NCI-H345 (cell line): ENCODE data around the gene ANAPC7.
"Not testable (repeated sequence)": the region's sequence is repeated elsewhere in the genome, so short reads cannot be mapped to it uniquely, and the experiment has no call there.

Source experiments
- DNase-seq: peaks from one replicate; lab custom pipeline; 2025; lab: John Stamatoyannopoulos, UW

Gene ANAPC7

DNA sequence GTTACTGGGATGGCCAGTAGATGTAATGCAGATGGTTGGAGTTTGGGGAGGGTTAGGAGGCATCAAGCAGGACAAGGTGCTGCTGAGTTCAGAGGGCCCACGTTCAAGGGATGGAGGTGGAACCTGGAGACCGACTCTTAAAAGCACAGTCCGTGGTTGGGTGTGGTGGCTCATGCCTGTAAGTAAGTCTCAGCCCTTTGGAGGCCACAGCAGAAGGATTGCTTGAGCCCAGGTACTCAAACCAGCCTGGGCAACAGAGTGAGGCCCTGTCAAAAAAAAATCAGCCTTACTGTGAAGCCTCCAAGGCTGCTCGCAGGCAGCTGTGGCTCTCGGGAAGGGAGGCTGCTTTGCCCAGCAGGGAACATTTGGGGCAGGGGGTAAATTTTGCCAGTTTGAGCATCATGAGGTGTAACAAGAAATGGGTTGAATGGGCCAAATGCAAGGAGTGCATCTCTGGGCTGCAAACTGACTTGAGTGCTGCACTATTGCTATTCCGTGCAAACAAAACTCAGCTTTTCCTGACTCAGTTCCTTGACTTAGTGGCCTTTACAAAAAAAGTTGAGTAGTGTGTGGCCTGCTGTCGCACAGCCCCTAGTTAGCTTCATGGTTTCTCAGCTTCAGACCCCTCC is 55.0 kb downstream of the ANAPC7 start:
- no peak for DNase-seq

DNA sequence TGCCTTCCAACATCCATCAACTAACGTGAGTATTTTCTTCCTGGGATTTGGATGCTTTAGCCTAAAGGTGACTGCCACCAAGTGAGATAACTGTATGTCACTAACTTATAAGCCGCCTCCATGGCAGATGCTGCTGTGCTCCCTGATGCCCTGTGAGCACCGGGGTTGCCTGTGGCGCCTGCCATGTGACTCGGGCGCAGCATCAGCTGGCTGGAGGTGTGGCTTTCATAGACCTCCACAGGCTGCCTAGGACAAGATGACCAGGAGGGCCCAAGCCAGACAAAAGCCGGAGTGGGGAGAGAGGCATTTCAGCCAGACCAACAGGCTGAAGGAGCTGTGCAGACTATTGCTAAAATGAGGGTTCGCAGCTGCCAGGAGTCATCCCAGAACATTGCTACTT is 55.7 kb downstream of the ANAPC7 start:
- no peak for DNase-seq

DNA sequence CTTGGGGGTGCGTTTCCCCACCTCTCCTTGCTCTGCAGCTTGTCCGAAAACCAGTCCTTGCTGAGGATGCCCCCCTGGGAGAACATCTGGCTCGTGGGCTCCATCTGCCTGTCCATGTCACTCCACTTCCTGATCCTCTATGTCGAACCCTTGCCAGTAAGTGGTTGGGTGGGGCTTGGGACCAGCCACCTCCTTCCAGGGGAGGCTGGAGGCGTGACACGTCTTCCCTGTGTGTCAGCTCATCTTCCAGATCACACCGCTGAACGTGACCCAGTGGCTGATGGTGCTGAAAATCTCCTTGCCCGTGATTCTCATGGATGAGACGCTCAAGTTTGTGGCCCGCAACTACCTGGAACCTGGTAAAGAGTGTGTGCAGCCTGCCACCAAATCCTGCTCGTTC is 57.5 kb downstream of the ANAPC7 start:
- DNase-seq, result no peak

DNA sequence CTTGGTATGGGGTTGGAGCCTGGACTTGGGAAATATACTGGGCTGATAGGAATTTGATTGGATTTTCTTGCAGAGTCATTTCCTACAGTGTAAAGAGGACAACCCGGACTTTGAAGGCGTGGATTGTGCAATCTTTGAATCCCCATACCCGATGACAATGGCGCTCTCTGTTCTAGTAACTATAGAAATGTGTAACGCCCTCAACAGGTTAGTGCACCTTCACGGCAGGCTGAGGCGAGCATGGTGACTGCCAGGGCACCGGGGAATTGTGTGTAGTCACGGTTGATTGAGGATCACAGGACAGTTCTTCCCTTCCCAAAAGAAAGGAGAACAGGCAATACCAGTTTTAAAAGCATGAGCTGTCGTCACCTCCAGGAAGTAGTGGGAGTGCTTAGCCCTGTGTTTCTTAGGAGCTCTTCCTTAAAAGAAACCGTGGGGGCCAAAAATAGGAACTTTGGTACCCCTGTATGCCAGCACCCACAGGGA is 58.3 kb downstream of the ANAPC7 start:
- no peak for DNase-seq

DNA sequence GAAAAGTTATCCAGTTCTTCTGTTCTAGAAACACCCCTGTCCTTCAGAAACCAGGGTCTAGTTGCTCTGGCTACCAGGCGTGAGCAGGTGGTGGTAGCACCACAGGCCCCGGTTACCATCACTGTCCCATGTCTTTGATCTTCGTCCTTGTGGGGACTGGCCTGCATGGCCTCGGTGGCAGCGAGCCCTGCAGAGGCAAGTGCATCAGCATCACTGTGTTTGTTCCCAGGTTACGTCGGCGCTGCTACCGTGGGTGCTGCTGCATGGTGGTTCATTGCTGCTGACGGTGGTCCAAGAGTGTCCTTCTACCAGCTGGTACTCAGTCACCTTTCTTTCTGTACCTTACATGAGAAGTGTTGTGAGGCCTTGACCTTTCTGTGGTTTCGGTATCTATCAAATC is 58.9 kb downstream of the ANAPC7 start:
- no peak for DNase-seq

DNA sequence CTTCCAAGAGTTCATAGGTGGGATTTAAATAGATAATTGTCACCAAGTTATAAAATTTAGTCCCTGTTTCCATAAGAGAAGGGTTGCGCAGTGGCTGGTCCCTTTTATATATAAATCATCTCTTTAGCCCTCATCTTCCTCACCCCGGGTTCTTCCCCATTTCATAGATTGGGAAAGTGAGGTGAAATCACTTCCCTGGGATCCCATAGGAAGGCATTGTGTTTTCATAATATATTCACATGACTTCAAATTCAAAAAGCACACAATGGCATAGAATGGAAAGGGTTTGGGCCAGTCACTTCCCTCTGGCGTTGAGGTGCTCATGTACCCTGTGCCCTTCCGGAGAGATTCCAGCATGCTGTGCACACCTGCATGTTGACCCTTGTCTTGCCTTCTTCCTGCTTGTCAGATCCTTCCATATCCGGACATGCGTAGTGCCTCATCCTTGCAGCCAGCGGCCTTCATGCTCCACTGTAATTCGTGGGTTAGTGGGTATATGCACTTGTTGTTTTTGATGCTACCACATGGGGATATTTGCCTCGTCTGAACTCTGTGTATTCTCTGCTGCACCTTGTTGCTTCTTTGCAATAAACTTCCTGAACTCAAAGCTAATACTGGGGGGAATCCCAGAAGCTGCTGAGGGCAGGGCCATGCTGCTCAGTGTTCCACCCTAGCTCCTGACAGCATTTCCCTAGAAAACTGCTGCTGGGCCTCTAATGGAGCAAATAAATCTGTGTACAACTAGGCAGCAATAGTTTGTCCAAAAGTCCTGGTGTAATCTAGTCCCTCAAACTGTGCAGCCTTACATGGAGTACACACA is 59.6 kb downstream of the ANAPC7 start:
- no peak for DNase-seq

DNA sequence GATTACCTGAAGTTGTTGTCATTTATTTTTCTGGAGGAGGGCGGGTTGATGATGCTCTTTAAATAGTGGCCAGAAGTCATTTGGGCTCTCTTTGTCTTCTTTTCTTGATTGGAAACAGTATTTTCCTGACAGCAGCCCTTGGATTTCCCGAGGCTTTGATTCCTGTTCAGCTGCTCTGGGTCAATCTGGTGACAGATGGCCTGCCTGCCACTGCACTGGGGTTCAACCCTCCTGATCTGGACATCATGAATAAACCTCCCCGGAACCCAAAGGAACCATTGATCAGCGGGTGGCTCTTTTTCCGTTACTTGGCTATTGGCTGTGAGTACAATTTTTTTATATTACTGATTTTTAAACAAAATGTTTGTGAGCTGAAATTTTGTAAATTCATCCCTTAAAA is 60.4 kb downstream of the ANAPC7 start:
- DNase-seq, result no peak

DNA sequence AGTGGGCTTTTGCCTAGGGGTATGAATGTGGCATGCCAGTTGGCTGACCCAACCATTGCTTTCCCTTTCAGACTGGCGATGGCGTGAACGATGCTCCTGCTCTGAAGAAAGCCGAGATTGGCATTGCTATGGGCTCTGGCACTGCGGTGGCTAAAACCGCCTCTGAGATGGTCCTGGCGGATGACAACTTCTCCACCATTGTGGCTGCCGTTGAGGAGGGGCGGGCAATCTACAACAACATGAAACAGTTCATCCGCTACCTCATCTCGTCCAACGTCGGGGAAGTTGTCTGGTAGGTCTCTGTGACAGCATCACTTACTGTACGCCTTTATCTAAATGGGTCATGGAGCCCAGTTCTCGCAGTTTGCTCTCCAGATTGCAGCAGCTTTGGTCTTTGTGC is 61.4 kb downstream of the ANAPC7 start:
- no peak for DNase-seq

DNA sequence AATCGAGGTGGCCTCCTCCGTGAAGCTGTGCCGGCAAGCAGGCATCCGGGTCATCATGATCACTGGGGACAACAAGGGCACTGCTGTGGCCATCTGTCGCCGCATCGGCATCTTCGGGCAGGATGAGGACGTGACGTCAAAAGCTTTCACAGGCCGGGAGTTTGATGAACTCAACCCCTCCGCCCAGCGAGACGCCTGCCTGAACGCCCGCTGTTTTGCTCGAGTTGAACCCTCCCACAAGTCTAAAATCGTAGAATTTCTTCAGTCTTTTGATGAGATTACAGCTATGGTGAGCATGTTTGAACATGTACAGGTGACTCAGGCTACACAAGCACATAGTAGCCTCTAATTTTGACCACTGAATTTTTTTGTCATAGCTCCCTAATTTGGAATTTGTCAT is 62.8 kb downstream of the ANAPC7 start:
- no peak for DNase-seq

DNA sequence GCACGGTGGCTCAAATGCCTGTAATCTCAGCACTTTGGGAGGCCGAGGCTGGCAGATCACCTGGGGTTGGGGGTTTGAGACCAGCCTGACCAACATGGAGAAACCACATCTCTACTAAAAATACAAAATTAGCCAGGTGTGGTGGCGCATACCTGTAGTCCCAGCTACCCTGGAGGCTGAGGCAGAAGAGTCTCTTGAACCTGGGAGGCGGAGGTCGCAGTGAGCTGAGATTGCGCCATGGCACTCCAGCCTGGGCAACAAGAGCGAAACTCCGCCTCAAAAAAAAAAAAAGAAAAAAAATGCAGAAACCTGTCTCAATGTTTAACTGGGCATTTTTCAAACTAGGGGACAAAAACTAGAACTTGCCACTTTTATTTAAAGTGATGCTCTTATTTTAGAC is 63.2 kb downstream of the ANAPC7 start:
- DNase-seq, result not testable (repeated sequence)

DNA sequence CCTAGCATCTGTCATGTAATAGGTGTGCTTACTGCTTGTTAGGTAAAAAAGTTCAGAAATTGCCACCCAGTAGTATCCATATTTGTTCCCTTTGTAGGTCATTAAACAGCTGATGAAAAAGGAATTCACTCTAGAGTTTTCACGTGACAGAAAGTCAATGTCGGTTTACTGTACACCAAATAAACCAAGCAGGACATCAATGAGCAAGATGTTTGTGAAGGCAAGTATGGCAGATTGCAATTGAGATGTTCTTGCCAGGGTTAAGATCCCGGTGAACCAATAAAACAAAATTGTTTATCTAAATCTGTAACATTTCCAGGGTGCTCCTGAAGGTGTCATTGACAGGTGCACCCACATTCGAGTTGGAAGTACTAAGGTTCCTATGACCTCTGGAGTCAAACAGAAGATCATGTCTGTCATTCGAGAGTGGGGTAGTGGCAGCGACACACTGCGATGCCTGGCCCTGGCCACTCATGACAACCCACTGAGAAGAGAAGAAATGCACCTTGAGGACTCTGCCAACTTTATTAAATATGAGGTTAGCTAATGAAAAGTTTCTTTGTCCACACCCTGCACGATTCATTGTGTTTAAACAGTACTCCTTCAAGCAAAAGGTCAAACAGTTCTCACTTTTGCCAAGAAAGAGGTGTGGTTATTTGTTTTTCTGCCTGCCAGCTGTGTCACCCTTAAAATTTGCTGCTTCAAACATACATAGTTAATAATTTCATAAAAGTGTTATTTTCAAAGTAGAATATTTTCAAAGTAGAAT is 64.1 kb downstream of the ANAPC7 start:
- no peak for DNase-seq

DNA sequence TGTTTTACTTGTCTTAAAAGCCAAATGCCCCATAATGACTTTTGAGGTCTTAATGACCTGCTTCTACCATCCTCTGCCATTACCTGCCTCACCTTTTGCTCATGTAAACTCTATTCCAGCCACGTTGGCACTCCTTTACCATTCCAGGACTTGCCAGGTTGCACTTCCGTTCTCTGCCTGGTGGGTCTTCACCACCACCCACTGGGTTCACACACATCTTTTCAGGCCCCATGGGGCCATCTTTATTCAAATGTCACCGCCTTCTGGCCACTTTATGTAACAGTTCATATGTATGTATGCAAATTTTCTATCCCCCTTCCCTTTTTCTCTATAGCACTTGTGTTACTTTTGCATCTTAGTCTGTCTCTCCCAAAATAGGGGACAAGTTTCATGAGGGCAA is 64.8 kb downstream of the ANAPC7 start:
- no peak for DNase-seq

DNA sequence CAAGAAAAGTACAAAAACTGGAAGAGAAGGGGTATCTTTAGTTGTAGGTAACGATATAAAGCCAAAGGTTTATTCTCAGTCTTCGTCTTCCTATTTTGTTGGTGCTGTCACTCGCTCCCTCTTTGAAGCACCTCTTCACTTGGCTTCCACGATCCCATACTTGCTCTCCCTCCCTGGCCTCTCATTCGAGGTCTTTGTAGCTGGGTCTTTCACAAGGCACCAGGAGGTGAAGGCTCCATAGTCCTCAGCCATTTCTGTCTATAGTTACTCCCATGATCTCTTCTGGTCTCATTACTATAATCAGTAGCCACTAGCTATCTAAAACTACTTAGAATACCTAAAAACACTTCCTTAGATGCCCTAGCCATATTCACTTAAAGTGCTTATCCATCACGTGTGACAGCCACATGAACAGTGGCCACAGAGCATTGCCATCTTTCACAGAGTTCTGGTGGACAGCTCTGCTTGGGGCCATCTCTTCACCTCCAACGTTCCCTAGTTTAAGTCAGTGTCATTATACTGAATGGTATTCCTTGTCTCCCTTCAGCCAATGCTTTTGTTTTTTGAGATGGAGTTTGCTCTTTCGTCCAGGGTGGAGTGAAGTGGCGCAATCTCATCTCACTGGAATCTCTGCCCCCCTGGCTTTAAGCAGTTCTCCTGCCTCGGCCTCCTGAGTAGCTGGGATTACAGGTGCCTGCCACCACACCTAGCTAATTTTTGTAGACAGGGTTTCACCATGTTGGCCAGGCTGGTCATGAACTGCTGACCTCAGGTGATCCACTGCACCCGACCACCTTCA is 65.4 kb downstream of the ANAPC7 start:
- DNase-seq, result no peak

DNA sequence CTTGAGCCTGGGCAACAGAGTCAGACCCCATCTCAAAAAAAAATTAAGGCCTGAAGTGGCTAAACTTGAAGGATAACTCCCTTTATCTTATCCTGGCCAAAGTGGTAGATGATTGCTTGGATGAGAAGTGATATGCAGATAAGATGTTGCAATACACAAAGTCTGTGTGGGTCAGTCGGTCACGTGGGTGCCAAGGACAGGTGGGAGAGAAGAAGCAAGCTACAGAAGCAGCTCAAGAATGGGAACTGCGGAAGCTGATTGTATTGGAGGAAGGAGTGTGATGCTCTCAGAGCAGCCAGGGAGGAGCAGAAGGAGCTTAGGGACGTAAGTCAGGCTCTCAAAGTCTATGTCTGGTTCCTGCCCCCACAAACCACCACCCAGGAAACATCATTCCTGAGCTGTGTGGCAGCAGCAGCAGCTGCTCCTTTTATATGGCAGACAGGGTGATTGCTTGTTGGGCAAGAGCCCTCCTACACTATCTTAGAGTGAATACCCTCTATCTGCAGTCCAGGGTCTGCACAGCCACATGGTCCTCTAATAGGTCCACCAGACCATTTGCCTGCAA is 67.9 kb downstream of the ANAPC7 start:
- no peak for DNase-seq

DNA sequence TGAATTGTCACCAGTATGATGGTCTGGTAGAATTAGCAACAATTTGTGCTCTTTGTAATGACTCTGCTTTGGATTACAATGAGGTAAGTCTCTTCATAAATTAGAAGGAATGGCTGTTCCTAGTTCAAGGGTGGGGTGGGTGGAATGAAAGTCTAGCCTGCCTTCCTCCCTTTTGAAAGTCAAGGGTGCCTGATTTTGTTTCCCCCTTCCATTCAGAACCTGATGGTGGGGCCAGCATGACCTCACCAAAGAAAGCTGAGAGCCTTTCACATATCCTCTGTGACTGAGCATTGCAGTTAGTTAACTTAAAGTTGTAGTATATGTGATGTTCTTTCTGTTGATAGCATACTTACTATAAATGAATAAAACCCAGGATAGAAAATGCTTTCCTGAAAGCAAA is 70.3 kb downstream of the ANAPC7 start:
- DNase-seq, result no peak

DNA sequence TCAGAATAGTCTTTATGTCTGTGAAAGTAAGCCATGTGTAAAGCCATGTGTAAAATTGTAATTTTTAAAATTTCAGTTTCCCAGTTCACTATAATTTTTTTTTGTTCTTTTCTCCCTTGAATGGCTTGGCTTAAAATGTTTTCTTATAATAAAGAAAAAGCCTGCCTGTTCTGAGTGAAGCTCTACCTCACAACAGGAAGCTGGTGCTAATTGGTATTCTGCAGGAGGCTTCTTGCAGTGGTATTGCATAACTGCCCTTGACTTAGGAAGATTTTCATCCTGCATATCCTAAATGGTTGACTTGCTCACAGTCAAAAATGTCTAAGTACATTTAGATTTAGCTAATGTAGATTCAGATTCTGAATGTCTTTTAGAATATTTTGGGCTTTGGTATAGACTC is 73.0 kb downstream of the ANAPC7 start:
- no peak for DNase-seq

DNA sequence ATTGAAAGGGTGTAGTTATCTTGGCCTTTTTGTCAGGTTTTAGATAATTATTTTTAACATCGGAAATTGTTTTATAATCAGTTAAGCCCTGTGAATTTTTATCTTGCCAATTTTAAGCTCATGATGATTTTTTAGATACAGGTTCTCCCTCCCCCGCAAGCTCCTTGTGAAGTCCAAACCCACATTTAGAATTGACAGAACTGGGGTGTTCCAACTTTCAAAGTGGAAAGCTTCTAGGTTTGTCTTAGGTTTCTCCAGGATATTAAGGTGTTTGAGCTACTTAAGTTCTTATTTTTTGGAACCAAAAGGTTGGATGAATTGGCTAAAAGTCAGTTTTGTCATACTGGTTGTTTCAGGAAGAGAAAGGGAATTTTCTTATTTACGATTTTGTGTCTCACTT is 73.4 kb downstream of the ANAPC7 start:
- DNase-seq, result no peak

DNA sequence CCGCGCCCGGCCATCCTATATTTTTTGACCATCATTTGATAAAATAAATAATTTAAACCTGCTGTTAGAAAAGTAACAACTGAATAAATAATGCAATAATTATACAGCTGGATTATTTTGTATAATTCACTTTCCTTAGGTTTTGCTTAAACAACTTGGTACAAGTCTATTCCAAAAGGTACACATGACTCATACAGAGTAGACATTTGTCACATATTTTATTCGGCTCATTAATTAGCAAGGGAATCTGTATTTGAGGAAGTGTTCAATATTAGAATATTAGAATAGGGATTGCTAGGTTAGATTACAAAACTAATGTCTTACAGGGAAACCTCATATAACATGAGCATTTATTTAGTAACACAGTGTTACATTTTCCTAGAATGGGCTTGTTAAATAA is 73.8 kb downstream of the ANAPC7 start:
- DNase-seq, result no peak
